Measurements from ENCODE around the gene SPOUT1.
"Not testable (repeated sequence)": the region's sequence is repeated elsewhere in the genome, so short reads cannot be mapped to it uniquely, and the experiment has no call there.

The SPOUT1 gene

DNA sequence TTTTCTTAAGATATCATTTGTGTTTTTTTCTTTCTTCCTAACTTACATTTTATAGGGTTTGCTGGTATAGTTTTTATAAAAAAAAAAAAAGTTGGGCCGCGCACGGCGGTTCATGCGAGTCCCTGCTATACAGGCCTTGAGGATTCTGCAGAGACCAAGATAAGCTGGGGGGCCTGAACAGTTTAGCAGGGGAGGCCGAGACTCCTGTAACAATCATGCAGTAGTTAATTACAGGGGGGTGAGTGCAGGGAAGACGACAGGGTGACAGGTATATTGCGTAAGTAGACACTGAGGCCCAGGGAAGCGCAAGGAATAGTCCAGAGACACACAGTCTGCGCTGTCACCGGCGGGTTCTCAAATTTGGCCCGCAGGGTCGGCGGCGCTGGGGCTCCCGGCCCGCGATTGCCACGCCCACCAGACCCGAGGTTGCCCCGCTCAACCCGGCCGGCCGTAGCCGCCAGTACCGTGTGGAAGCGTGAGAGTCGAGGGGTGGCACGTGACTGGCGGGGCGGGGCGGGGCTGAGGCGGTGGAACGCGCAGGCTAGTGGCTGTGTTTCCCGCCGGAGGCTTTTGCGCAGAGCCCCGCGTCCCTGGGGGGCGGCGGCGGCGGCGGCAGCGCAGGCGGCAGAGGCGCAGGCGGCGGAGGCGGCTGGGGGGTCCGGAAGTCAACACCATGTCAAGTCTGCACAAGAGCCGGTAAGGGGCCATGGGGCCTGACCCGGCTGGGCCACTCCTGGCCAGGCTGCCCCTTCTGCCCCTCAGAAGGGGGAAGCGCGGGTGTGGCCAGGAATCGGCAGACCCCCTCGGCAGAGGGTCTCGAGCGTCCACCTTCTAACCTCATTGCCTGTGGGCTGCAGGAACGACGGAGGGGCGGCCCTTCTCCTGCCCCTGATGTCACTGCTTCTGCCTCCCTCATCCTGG lies 42.7 kb downstream of the SPOUT1 start, which contains the start of gene TBC1D13:
TSS of gene TBC1D13 (plus strand) at position 573 of the 921 bp plus-strand sequence. CDS start at position 674, 101 bp downstream.
- no peaks in the 10 kb centered on the region for H3K9me3 ChIP-seq (ENCODE audit: control insufficient read depth in 1 of 2, low read length in 2 of 2)
- peak within 1 kb of the TSS; percentile 73 to 98 for H3K4me3 ChIP-seq (ENCODE audit: low read depth in 1 of 2, low read length in 2 of 2)
- H3K4me1 ChIP-seq (ENCODE audit: control insufficient read depth in 1 of 2, insufficient read depth in 2 of 2, low read length in 2 of 2) = peaks cover 8 to 24% of the 10 kb centered on the region in 2 donors
- H3K27me3 ChIP-seq (ENCODE audit: low read depth, low read length) = no peaks in the 10 kb centered on the region
- peak within 1 kb of the TSS; percentile 56 for H3K27ac ChIP-seq (ENCODE audit: low read length)
- H3K36me3 ChIP-seq (ENCODE audit: control insufficient read depth in 1 of 2, insufficient read depth in 2 of 2, low read length in 2 of 2) = peaks cover 17 to 19% of the 10 kb centered on the region in 2 donors

DNA sequence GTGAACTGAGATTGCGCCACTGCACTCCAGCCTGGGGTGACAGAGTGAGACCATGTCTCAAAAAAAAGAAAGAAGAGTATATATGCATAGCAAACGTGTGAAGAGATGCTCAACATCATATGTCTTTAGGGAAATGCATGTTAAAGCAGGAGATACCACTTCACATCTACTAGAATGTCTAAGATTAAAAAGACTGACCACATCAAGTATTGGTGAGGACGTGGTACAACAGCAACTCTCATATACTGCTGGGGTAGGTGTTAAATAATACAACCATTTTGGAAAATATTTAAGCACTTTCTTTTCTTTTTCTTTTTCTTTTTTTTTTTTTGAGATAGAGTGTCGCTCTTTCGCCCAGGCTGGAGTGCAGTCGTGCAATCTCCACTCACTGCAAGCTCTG lies 44.2 kb downstream of the SPOUT1 start:
- Histone ChIP-seq H3K27me3 (ENCODE audit: low read depth, low read length) (no peaks in the 10 kb centered on the region), H3K4me3 (ENCODE audit: low read depth in 1 of 2, low read length in 2 of 2) (no peak overlapping the region), H3K9me3 (ENCODE audit: control insufficient read depth in 1 of 2, low read length in 2 of 2) (no peaks in the 10 kb centered on the region), H3K36me3 (ENCODE audit: control insufficient read depth in 1 of 2, insufficient read depth in 2 of 2, low read length in 2 of 2) (peaks cover 4 to 5% of the 10 kb centered on the region in 2 donors), H3K27ac (ENCODE audit: low read length) (no peak overlapping the region), H3K4me1 (ENCODE audit: control insufficient read depth in 1 of 2, insufficient read depth in 2 of 2, low read length in 2 of 2) (peaks cover 8 to 24% of the 10 kb centered on the region in 2 donors)

DNA sequence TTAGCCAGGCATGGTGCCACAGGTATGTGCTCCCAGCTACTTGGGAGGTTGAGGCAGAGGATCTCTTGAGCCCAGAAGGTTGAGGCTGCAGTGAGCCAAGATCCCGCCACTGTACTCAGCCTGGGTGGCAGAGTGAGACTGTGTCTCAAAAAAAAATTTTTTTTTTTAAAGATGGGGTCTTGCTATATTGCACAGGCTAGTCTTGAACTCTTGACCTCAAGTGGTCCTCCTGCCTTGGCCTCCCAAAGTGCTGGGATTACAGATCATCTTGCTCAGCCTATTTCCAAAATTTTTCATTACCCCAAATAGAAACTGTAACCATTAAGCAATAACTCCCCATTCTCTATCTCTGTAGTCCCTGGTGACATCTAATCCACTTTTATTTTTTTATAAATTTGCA lies 46.9 kb downstream of the SPOUT1 start:
- no peak overlapping the region for H3K4me3 ChIP-seq (ENCODE audit: low read depth in 1 of 2, low read length in 2 of 2)
- H3K27me3 ChIP-seq (ENCODE audit: low read depth, low read length) = no peaks in the 10 kb centered on the region
- H3K9me3 ChIP-seq (ENCODE audit: control insufficient read depth in 1 of 2, low read length in 2 of 2) = no peaks in the 10 kb centered on the region
- H3K4me1 ChIP-seq (ENCODE audit: control insufficient read depth in 1 of 2, insufficient read depth in 2 of 2, low read length in 2 of 2) = peaks cover 0 to 11% of the 10 kb centered on the region in 2 donors
- no peaks in the 10 kb centered on the region for H3K36me3 ChIP-seq (ENCODE audit: control insufficient read depth in 1 of 2, insufficient read depth in 2 of 2, low read length in 2 of 2)
- H3K27ac ChIP-seq (ENCODE audit: low read length) = no peak overlapping the region

DNA sequence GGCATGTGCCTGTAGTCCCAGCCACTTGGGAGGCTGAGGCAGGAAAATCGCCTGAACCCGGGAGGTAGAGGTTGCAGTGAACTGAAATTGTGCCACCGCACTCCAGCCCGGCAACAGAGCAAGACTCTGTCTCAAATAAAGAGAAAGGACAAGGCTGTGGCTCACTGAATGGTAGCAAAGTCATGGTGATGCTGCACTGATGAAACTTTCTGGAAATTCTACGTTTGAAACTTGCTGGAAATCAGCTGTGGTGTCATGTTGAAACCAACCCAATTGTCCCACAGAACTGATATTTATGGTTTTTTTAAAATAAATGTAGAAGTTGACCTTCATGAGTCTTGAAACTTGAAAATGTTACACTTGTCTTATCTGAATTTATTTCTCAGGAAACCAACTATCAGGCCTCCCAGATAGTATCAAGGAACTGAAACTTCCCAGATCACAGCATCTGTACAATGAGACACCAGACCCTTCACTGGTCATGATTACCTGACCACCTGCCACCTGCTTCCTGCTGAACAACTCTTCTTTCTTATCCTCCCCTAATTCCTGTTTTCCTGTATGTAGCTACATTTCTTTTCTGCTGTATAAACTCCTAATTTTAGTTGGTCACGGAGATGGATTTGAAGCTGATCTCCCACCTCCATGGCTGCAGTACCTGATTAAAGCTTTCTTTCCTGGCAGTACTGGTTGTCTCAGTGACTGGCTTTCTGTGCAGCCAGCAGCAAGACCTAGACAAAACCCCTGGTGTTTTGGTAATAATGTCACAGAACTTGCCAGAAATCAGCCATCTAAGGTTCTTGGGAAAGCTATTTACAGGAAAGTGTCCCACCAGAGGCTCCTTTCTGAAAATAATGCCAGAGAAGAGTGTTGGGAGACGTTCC lies 48.2 kb downstream of the SPOUT1 start:
- no peaks in the 10 kb centered on the region for H3K9me3 ChIP-seq (ENCODE audit: control insufficient read depth in 1 of 2, low read length in 2 of 2)
- no peaks in the 10 kb centered on the region for H3K36me3 ChIP-seq (ENCODE audit: control insufficient read depth in 1 of 2, insufficient read depth in 2 of 2, low read length in 2 of 2)
- no peaks in the 10 kb centered on the region for H3K27me3 ChIP-seq (ENCODE audit: low read depth, low read length)
- peaks cover 0 to 5% of the 10 kb centered on the region in 2 donors for H3K4me1 ChIP-seq (ENCODE audit: control insufficient read depth in 1 of 2, insufficient read depth in 2 of 2, low read length in 2 of 2)
- H3K27ac ChIP-seq (ENCODE audit: low read length) = no peak overlapping the region
- no peak overlapping the region for H3K4me3 ChIP-seq (ENCODE audit: low read depth in 1 of 2, low read length in 2 of 2)

DNA sequence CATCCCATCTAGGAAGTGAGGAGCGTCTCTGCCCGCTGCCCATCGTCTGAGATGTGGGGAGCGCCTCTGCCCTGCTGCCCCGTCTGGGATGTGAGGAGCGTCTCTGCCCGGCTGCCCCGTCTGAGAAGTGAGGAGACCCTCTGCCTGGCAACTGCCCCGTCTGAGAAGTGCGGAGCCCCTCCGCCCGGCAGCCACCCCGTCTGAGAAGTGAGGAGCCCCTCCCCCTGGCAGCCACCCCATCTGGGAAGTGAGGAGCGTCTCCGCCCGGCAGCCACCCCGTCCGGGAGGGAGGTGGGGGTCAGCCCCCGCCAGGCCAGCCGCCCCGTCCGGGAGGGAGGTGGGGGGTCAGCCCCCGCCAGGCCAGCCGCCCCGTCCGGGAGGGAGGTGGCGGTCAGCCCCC lies 49.5 kb downstream of the SPOUT1 start:
- H3K4me1 ChIP-seq (ENCODE audit: control insufficient read depth in 1 of 2, insufficient read depth in 2 of 2, low read length in 2 of 2); H3K36me3 ChIP-seq (ENCODE audit: control insufficient read depth in 1 of 2, insufficient read depth in 2 of 2, low read length in 2 of 2); H3K27me3 ChIP-seq (ENCODE audit: low read depth, low read length); H3K4me3 ChIP-seq (ENCODE audit: low read depth in 1 of 2, low read length in 2 of 2); H3K27ac ChIP-seq (ENCODE audit: low read length); H3K9me3 ChIP-seq (ENCODE audit: control insufficient read depth in 1 of 2, low read length in 2 of 2): not testable (repeated sequence)

DNA sequence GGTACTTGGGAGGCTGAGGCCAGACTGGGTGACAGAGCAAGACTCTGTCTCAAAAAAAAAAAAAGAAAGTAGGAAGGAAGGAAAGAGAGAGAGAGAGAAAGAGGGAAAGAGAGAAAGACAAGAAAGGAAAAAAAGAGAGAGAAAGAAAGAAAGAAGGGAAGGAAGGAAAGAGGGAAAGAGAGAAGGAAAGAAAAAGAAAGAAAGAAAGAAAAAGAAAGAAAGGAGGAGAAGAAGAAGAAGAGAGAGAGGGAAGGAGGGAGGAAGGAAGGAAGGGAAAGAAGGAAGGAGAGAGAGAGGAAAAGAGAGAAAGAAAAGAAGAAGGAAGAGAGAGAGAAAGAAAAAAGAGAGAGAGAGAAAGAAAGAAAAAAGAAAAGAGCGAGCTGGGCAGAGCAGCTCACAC lies 54.8 kb downstream of the SPOUT1 start:
- Histone ChIP-seq H3K36me3 (ENCODE audit: control insufficient read depth in 1 of 2, insufficient read depth in 2 of 2, low read length in 2 of 2) (no peaks in the 10 kb centered on the region), H3K4me3 (ENCODE audit: low read depth in 1 of 2, low read length in 2 of 2) (no peak overlapping the region), H3K27me3 (ENCODE audit: low read depth, low read length) (no peaks in the 10 kb centered on the region), H3K27ac (ENCODE audit: low read length) (no peak overlapping the region), H3K9me3 (ENCODE audit: control insufficient read depth in 1 of 2, low read length in 2 of 2) (no peaks in the 10 kb centered on the region), H3K4me1 (ENCODE audit: control insufficient read depth in 1 of 2, insufficient read depth in 2 of 2, low read length in 2 of 2) (peaks cover 0 to 13% of the 10 kb centered on the region in 2 donors)

DNA sequence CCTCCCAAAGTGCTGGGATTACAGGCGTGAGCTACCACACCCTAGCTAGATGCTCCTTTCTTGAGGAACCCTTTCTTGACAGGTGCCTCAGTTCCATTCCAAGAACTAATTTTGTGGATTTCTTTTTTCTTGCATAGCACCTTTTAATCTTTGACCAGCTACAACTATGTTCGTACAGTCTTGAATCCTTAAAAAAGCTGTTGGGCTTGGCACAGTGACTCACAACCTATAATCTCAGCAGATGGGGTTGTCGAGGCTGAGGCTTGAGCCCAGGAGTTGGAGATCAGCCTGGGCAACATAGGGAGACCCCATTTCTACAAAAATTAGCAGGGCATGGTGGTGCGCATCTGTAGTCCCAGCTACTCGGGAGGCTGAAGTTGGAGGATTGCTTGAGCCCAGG lies 56.5 kb downstream of the SPOUT1 start:
- Histone ChIP-seq H3K4me3 (ENCODE audit: low read depth in 1 of 2, low read length in 2 of 2) (no peak overlapping the region), H3K4me1 (ENCODE audit: control insufficient read depth in 1 of 2, insufficient read depth in 2 of 2, low read length in 2 of 2) (peaks cover 0 to 15% of the 10 kb centered on the region in 2 donors), H3K27ac (ENCODE audit: low read length) (no peak overlapping the region), H3K27me3 (ENCODE audit: low read depth, low read length) (no peaks in the 10 kb centered on the region), H3K36me3 (ENCODE audit: control insufficient read depth in 1 of 2, insufficient read depth in 2 of 2, low read length in 2 of 2) (no peaks in the 10 kb centered on the region), H3K9me3 (ENCODE audit: control insufficient read depth in 1 of 2, low read length in 2 of 2) (no peaks in the 10 kb centered on the region)

DNA sequence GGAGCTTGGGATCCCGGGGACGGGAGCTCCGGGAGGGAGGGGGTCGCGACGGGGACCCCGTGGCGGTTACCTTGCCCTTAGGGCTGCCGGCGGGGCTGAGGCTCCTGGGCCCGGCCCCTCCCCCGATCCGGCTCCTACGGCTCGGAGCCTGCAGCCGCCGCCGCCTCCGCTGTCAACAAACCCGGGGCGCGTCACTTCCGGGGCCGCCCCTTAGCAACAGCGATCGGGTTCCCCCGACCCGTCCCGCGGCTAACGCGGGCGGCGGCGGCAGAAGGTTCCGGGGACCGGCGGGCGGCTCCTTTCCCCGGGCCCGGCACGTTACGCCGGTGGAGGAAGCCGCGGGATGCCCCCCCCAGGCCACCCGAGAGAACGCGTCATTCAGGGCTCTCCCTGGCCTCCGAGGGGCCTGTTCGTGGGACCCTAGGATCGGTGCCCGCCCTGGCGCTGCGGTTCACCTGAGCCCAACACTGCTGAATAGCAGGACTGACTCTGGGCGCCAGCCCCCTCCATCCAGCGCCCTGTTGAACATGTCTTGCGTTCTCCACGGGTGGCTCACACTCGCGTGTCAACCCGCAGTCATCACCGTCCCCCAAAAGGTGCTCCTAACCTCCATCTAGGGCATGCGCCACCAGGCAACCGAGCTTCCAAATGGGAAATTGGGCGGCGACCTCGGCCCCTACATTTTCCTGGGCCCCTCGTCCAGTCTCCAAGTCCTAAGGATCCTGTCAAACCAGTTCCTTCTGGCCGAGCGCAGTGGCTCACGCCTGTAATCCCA lies 57.7 kb downstream of the SPOUT1 start, which contains the start of gene ZER1:
TSS of gene ZER1 (minus strand) at position 183 of the 775 bp plus-strand sequence. CDS start 16,362 bp downstream, outside the sequence.
- Histone ChIP-seq H3K4me3 (ENCODE audit: low read depth in 1 of 2, low read length in 2 of 2) (peak within 1 kb of the TSS; percentile 96 to 97), H3K27me3 (ENCODE audit: low read depth, low read length) (no peaks in the 10 kb centered on the region), H3K4me1 (ENCODE audit: control insufficient read depth in 1 of 2, insufficient read depth in 2 of 2, low read length in 2 of 2) (peaks cover 0 to 15% of the 10 kb centered on the region in 2 donors), H3K27ac (ENCODE audit: low read length) (peak within 1 kb of the TSS; percentile 90), H3K36me3 (ENCODE audit: control insufficient read depth in 1 of 2, insufficient read depth in 2 of 2, low read length in 2 of 2) (peaks cover 0 to 6% of the 10 kb centered on the region in 2 donors), H3K9me3 (ENCODE audit: control insufficient read depth in 1 of 2, low read length in 2 of 2) (no peaks in the 10 kb centered on the region)

DNA sequence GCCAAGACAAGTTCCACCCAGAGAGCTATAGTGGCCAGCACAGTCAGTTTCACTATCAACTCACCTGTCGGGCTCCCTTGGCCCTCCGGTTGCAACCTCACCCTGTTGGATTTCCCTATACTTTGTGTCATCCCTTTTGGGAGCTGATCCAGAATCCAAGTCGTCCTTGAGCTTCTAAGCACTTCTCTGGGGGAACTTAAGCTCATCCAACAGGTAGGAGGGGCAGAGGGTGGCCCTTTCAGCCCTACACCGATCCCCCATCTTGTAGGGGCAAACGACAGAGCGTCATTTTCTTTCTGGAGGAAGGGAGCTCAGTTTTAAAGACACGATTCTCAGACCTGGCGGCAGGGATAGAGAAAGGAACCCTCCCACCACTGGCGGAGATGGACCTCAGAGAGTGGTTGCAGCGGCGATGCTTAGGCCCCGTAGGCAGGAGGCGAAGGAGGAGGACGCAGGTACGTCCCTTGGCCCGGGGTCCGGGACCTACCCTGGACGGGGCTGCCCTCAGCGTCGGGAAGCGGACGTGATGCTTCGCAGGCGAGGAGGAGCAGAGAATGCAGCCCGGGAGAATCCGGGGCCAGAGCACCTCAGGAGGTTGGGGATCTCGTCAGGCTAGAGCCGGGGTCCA lies 58.4 kb downstream of the SPOUT1 start:
- Histone ChIP-seq H3K4me3 (ENCODE audit: low read depth in 1 of 2, low read length in 2 of 2) (peak overlapping the region; percentile 96 to 97), H3K9me3 (ENCODE audit: control insufficient read depth in 1 of 2, low read length in 2 of 2) (no peaks in the 10 kb centered on the region), H3K4me1 (ENCODE audit: control insufficient read depth in 1 of 2, insufficient read depth in 2 of 2, low read length in 2 of 2) (peaks cover 0 to 15% of the 10 kb centered on the region in 2 donors), H3K27me3 (ENCODE audit: low read depth, low read length) (no peaks in the 10 kb centered on the region), H3K36me3 (ENCODE audit: control insufficient read depth in 1 of 2, insufficient read depth in 2 of 2, low read length in 2 of 2) (peaks cover 0 to 6% of the 10 kb centered on the region in 2 donors), H3K27ac (ENCODE audit: low read length) (peak overlapping the region; percentile 84)

DNA sequence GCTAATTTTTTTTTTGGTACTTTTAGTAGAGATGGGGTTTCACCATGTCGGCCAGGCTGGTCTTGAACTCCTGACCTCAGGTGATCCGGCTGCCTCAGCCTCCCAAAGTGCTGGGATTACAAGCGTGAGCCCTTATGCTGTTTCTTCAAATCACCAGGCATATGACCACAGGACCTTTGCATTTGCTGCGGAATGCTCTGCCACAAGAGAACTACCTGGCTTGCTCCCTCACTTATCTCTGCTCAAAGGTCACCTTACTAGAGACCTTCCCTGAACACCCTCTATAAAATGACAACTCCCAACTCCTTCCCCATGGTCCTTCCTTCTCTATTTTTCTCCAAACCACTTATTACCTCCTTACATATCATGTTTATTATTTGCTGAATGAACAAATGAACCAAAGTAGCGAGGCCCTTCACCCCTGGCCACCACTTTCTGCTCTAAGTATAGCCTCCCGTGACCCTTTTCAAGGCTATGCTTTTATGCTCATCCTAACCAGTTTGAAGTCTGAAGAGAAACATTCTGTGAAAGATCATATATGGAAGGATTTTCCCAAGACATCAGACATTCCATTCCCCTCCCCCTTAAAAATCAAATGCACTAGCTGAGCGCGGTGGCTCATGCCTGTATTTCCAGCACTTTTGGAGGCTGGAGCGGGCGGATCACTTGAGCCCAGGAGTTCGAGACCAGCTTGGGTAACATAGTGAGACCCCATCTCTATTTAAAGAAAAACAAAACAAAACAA lies 59.1 kb downstream of the SPOUT1 start:
- no peaks in the 10 kb centered on the region for H3K9me3 ChIP-seq (ENCODE audit: control insufficient read depth in 1 of 2, low read length in 2 of 2)
- peaks cover 0 to 6% of the 10 kb centered on the region in 2 donors for H3K36me3 ChIP-seq (ENCODE audit: control insufficient read depth in 1 of 2, insufficient read depth in 2 of 2, low read length in 2 of 2)
- H3K4me1 ChIP-seq (ENCODE audit: control insufficient read depth in 1 of 2, insufficient read depth in 2 of 2, low read length in 2 of 2) = peaks cover 0 to 15% of the 10 kb centered on the region in 2 donors
- H3K27me3 ChIP-seq (ENCODE audit: low read depth, low read length) = no peaks in the 10 kb centered on the region
- H3K4me3 ChIP-seq (ENCODE audit: low read depth in 1 of 2, low read length in 2 of 2) = peak overlapping the region; percentile 96 to 97
- peak overlapping the region; percentile 84 for H3K27ac ChIP-seq (ENCODE audit: low read length)

Measured in muscle layer of duodenum (tissue), 2 donors.